MM.1S (cell line): ENCODE measurements around the gene CITED2.

Source experiments
- DNase-seq: peaks from one replicate; pipeline ENCODE4 v3.0.0-alpha.2; 2015
- H2AFZ ChIP-seq: fragments of 300-600 bp; sonication (generic); 2 replicates; pipeline ENCODE4 v1.6.0; 2016; ENCODE audit warnings: antibody characterized with exemption, low read length
- H3F3A ChIP-seq: fragments of 300-600 bp; sonication (generic); 2 replicates; pipeline ENCODE4 v1.6.1; 2016; ENCODE audit warnings: mild to moderate bottlenecking, antibody characterized with exemption, low read length, moderate library complexity, mixed read lengths; ENCODE audit not compliant: insufficient read depth
- H3K27ac ChIP-seq: fragments of 300-600 bp; sonication (generic); 2 replicates; pipeline ENCODE4 v1.5.1; 2016; ENCODE audit warnings: mild to moderate bottlenecking, low read length
- H3K27me3 ChIP-seq: fragments of 300-600 bp; sonication (generic); replicated peaks from 2 replicates; pipeline ENCODE4 v1.6.0; 2016; ENCODE audit warnings: low read length; ENCODE audit not compliant: insufficient read depth
- H3K36me3 ChIP-seq: fragments of 300-600 bp; sonication (generic); replicated peaks from 2 replicates; pipeline ENCODE4 v1.6.1; 2016; ENCODE audit warnings: mild to moderate bottlenecking, low read length, mixed read lengths; ENCODE audit not compliant: insufficient read depth
- H3K4me1 ChIP-seq: fragments of 300-600 bp; sonication (generic); 2 replicates; pipeline ENCODE4 v1.6.1; 2016; ENCODE audit warnings: low read length, mixed read lengths
- H3K4me2 ChIP-seq: fragments of 300-600 bp; sonication (generic); 2 replicates; pipeline ENCODE4 v1.6.0; 2016; ENCODE audit warnings: low read depth, low read length
- H3K4me3 ChIP-seq: fragments of 300-600 bp; sonication (generic); 2 replicates; pipeline ENCODE4 v1.5.1; 2016; ENCODE audit warnings: low read length, mixed read lengths
- H3K79me2 ChIP-seq: fragments of 300-600 bp; sonication (generic); 2 replicates; pipeline ENCODE4 v1.6.1; 2016; ENCODE audit warnings: mixed run types, low read length, mixed read lengths
- H3K9ac ChIP-seq: fragments of 300-600 bp; sonication (generic); 2 replicates; pipeline ENCODE4 v1.6.1; 2016; ENCODE audit warnings: low read length, mixed read lengths
- H3K9me2 ChIP-seq: fragments of 300-600 bp; sonication (generic); replicated peaks from 2 replicates; pipeline ENCODE4 v1.6.1; 2016; ENCODE audit warnings: mild to moderate bottlenecking, low read length, mixed read lengths; ENCODE audit not compliant: insufficient read depth
- H3K9me3 ChIP-seq: fragments of 300-600 bp; sonication (generic); replicated peaks from 2 replicates; pipeline ENCODE4 v1.6.1; 2016; ENCODE audit warnings: mild to moderate bottlenecking, low read length, mixed read lengths; ENCODE audit not compliant: insufficient read depth
- H4K20me1 ChIP-seq: fragments of 300-600 bp; sonication (generic); 2 replicates; pipeline ENCODE4 v1.6.1; 2016; ENCODE audit warnings: mild to moderate bottlenecking, low read length, moderate library complexity, mixed read lengths; ENCODE audit not compliant: insufficient read depth
- CTCF ChIP-seq: fragments of 300-600 bp; sonication (generic); IDR thresholded peaks from 2 replicates; pipeline ENCODE4 v1.5.1; 2016; ENCODE audit warnings: antibody characterized with exemption, low read length, mixed read lengths
- EZH2 ChIP-seq: fragments of 300-600 bp; sonication (generic); optimal IDR thresholded peaks from 2 replicates; pipeline ENCODE3; 2017; ENCODE audit warnings: low read depth, mild to moderate bottlenecking, antibody characterized with exemption, low read length, mixed read lengths
- EZH2phosphoT487 ChIP-seq: fragments of 300-600 bp; sonication (generic); IDR thresholded peaks from 2 replicates; pipeline ENCODE4 v1.6.1; 2018; ENCODE audit warnings: antibody characterized with exemption, low read length

The CITED2 gene

GRCh38 chr6:139402876-139403386, 28.5 kb upstream of the CITED2 start:
- Histone ChIP-seq H3K4me2 (no peak overlapping the region), H3K79me2 (no peaks in the 10 kb centered on the region), H3K9me3 (no peaks in the 10 kb centered on the region), H3K27ac (no peak overlapping the region), H3K4me3 (no peak overlapping the region), H3K9me2 (no peaks in the 10 kb centered on the region), H3F3A (no peaks in the 10 kb centered on the region), H2AFZ (no peak overlapping the region), H3K36me3 (no peaks in the 10 kb centered on the region), H3K27me3 (no peaks in the 10 kb centered on the region), H4K20me1 (no peaks in the 10 kb centered on the region), H3K9ac (no peak overlapping the region), H3K4me1 (no peaks in the 10 kb centered on the region)
- no peak for DNase-seq
- TF ChIP-seq CTCF (no peak), EZH2phosphoT487 (no peak), EZH2 (no peak)

- H3K4me2 ChIP-seq, result no peak overlapping the region
- no peaks in the 10 kb centered on the region for H3K27me3 ChIP-seq
- H4K20me1 ChIP-seq, result no peaks in the 10 kb centered on the region
- no peaks in the 10 kb centered on the region for H3K9me3 ChIP-seq
- no peaks in the 10 kb centered on the region for H3K79me2 ChIP-seq
- H3F3A ChIP-seq, result no peaks in the 10 kb centered on the region
- H3K9ac ChIP-seq, result no peak overlapping the region
- no peak overlapping the region for H3K27ac ChIP-seq
- no peaks in the 10 kb centered on the region for H3K36me3 ChIP-seq
- no peaks in the 10 kb centered on the region for H3K4me1 ChIP-seq
- no peak overlapping the region for H3K4me3 ChIP-seq
- TF ChIP-seq EZH2, result no peak
- TF ChIP-seq EZH2phosphoT487, result no peak
- no peak for TF ChIP-seq CTCF
- DNase-seq, result no peak
- H3K9me2 ChIP-seq, result no peaks in the 10 kb centered on the region
- H2AFZ ChIP-seq, result no peak overlapping the region
Measured at GRCh38 chr6:139398658-139399057, 24.2 kb upstream of the CITED2 start.

GRCh38 chr6:139395891-139396301, 21.4 kb upstream of the CITED2 start:
- no peaks in the 10 kb centered on the region for H3K9me3 ChIP-seq
- no peak overlapping the region for H3K27ac ChIP-seq
- H3K9ac ChIP-seq, result no peak overlapping the region
- no peak overlapping the region for H3K4me2 ChIP-seq
- no peaks in the 10 kb centered on the region for H3F3A ChIP-seq
- no peak for DNase-seq
- TF ChIP-seq CTCF (no peak), EZH2 (no peak), EZH2phosphoT487 (no peak)
- H3K4me1 ChIP-seq, result no peaks in the 10 kb centered on the region
- H3K79me2 ChIP-seq, result no peaks in the 10 kb centered on the region
- H3K4me3 ChIP-seq, result no peak overlapping the region
- H3K9me2 ChIP-seq, result no peaks in the 10 kb centered on the region
- no peaks in the 10 kb centered on the region for H3K36me3 ChIP-seq
- H4K20me1 ChIP-seq, result no peaks in the 10 kb centered on the region
- H3K27me3 ChIP-seq, result no peaks in the 10 kb centered on the region
- no peak overlapping the region for H2AFZ ChIP-seq
